HG03469 (cell line): ENCODE data around the gene ITPR1.

ENCODE experiments used
- ATAC-seq: cut with Tn5 transposase; IDR thresholded peaks from one replicate; pipeline ENCODE4 v1.9.1; 2021; ENCODE audit warnings: mild to moderate bottlenecking, moderate library complexity, moderate number of reproducible peaks; ENCODE audit not compliant: unreplicated experiment

ITPR1 gene

DNA sequence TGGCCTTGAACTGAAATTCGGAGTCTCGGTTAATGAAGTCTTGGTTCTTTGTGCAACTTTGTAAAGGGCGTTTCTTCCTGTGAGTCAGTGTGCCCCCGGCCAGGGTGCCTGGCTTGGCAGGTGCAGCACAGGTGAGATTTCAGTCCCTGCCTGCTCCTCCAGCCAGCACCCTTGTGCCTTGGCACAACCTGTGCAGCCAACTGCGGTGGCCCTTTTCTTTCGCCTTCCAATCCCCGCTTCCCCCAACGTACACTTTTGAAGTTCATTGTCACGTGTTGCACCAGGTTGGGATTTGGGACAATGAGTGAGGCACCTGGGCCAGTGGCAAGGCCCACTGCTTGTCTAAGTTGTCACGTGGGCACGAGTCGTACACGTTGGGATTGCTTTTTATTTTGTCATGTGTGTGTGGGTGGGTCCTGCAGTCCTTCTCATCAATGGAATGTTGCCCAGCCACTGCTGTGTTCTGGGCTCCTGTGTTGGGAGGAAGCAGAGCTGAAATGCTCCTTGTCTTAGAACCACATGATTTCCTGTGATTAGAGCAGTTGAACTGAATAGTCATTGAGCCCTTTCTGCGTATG, 243.2 kb downstream of the ITPR1 start:
- ATAC-seq, result no peak

DNA sequence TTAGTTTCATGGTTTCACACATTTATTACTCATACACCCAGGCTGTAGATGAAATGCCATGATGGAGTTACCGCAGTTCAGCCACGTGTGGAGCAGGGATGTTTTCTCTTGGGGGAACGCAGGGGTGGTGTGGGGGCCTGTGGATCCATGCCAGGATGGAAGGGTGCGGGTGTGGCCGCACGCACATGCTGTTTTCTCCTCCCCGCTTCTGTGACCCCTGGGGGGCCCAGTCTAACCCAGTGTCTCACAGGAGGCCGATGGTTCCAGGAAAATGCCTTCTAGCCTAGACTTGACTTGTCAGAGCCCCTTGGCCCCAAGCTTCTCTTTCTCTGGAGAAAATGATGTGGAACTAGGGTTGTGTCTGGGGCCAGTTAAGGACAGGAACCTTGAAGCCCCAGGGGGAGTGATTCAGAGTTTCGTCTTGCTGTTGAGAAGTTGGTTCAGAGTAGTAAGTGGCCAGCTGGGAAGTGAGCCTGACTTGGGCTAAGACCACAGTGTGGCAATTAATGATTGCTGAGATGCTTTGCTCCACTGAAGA, 245.7 kb downstream of the ITPR1 start:
- no peak for ATAC-seq

- no peak for ATAC-seq
Measured at GRCh38 chr3:4739289-4740236, 246.4 kb downstream of the ITPR1 start.

DNA sequence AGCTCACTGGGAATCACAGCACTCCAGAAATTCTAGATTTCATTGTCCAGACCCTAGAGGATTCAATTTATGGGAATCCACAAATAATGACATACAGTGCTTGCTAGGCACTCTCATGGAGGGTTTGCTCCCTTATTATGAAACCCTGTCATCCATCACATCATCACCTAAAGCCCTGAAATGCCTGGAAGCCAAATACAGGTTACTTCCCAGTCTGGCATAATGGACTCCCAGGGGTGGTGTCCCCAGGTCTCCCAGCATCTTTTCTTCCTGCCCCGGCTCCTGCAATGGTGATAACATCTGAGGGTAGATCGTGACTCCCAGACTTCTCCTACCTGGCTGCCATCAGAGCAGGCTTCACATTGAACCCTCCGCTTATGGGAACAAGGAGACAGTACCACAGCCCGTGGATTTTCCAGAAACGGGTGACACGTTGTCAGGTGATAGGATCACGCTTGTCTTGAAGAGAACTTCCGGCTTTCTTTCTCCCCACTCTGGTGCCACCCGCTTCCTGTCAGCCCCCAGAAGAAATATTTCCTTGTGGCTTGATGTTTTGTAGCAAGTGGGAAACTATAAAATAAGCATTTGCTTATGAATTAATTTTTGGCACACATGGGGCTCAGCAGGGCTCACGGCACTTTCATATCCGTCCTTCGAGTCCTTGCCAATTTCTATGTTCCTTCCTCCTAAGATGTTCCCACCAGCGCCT, 247.4 kb downstream of the ITPR1 start:
- no peak for ATAC-seq

DNA sequence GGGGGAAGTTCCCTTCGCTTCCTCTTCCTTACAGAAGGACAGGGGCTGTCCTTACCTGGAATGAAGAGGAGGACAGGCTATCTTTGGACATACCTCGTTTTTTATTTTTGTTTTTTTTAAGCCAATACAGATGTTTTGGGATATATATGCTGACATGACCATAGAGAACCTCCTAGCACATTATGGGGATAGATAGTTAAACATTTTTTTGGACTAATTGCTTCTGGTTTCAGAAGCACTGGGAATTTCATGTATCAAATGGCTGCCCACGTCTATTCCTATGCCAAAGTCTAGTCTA, 247.9 kb downstream of the ITPR1 start:
- ATAC-seq, result no peak

GRCh38 chr3:4741404-4742307, 248.5 kb downstream of the ITPR1 start:
- ATAC-seq, result no peak

GRCh38 chr3:4742359-4742758, 249.2 kb downstream of the ITPR1 start:
- ATAC-seq, result no peak

- ATAC-seq, result no peak
Measured at GRCh38 chr3:4743371-4743770, 250.2 kb downstream of the ITPR1 start.

- no peak for ATAC-seq
Measured at GRCh38 chr3:4744405-4745234, 251.5 kb downstream of the ITPR1 start.

DNA sequence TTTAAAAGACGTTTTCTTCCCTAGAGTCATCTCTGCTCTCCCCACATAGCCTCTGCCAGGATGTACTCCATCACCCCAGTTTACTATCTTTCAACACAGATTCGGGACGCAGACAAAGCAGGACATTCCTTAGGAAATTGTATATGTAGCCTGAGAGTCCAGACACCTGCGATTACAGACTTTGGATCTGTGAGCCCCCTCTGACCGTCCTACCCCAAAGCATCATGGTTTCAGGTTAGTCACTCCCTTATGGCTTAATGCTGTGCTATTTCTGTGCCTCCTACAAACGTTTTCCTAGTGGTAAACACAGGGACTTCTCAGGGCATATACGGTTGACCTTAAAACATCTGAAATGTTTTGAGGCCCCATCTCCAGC, 252.1 kb downstream of the ITPR1 start:
- ATAC-seq, result no peak

DNA sequence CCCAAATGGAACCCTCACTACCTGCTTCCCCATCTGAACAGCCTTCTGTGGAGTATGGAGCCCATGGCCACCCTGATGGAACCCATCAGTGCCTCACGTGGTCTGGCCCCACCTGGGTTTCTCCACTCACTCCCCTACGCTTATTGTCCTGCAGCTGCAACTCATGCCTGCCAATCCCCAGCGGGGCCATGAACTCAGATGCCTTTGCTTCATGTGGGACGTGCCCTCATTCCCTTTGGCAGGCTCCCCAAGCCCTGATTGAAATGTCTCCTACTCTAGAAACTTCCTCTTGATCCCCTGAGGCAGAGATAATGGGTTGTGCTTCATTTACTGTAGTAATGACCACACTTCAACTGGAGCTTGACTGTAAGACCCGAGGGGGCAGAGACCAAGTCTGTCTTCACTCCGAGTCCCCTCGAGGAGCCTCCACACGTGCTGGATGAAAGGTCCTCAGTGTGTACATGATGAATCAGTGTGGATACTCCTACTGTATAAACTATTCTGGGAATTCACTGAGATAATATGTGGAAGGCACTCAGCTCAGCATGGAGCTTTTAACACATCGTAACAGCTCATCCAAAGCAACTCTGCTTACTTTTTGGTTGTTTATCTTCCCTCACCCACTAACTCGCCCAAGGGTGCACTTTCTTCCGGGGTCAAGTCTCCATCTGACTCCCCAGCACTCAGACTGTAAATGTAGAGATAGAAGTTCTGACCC, 253.3 kb downstream of the ITPR1 start:
- ATAC-seq, result no peak

DNA sequence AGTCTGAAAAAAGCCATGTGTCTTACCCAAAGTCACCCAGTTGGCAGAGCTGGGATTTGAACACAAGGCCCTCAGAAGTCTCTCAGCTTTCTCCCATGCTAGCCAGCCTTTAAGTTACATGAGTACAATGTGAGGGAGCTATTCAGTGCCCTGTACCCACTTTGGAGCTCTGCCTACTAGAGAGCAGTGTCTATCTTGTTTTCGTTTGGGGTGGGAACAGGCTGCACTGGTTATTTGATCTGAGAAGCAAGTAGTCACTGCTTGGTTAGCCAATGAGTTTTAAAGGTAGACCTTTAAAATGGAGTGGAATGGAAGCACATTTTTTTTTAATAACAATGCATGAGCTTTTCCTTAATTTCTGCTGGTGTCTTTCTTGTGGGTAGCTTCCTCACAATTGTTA, 255.0 kb downstream of the ITPR1 start:
- ATAC-seq, result no peak

DNA sequence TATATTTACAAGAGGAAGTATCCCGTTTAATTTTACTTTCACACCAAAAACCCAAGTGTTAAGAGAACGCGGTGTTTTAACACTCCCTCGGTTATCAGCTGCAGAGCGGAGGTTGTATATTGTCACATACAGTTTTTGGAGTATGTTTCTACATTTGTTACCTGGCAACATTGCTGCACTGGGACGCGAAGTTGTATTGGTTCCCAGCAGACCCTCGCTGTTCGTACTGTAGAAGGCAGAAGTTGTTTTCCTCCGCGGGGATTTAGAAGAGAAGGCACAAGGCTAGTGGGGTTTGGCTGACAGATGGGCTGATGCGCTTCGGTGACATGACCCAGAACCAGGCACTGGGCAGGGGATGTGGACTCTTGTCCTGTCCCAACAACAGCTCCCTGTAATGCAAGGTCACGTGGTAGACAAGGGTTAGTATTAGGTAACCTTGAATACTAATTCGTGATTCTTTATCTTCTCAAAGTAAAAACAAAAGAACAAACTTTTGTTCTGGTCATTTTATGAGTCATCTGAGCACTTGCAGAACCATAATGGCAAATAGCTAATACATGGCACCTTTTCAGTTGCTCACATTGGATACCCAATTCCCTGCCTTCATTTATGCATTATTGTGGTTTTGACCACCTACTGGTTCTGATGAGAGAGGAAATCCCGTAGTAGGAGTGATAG, 255.7 kb downstream of the ITPR1 start:
- ATAC-seq, result peak; percentile 29

DNA sequence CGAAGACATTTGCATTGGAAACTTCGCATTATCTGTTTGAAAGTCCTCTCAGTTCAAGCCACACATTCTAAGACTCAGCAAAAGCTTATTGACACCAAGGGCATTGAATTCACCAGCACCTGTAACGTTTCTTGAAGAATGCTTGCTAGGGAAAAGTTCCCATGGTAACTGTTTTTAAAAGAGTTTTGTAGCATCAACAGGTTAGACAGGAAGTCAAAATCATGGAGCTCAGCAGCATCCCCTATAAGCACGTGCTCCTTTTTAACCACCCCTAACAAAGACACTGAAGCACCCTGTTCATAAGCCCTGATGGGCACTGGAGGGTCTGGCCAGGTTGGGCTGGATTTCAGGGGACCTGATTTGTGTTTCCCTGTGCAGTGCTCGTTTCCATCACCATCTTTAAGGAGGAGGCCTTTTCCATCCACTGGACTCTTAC, 256.4 kb downstream of the ITPR1 start:
- ATAC-seq, result peak; percentile 7

DNA sequence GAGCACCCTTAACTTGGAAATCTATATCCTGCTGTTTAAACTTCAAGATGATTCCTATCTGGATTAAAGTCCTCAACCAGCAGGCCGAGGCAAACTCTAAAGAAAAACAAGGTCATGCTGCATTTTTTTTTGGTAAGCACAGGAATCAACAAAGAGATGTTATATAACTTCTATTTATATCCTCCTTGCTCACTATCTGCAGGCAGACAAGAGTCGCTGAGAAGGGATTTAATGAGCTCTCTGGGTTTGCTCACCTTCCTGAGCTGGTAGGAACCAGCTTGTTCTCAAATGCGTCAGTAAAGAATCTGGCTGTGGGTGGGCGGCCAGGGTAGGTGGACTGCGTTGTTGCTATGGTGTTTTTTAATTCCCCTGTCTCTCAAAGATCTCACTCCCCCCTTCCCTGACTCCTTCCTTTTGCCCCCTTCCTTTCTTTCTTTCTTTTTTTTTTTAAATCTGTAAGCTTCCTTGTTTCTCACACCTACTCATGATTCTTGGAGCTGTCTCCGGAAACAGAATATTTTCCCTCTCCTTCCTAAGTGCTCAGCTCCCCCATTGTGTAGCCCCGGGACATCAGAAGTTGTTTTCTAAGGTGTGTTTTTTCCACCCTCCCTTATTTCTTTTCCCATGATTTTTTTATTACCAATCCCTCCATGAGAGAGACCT, 257.3 kb downstream of the ITPR1 start:
- no peak for ATAC-seq

DNA sequence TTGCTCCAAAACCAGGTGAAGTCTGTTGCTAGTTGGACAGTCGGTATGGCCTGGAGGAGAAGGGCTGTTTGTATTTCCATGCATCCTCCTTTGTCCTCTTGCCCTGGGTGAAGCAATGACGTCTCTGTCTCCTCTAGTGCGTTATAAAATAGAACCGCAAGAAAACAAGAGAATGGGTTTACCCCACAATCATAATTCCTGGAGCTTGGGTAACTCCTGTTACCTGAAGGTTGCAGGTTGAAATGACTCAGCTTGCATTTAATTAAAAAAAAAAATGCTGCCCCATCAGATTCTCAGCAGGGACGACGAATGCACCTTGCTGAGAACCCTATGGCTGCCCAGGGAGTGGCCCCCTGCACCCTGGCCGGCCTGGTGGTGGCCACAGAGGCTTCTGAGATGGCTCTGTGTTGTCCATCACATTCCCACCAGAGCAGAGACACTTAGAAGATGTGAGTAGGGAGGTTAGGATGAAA, 257.9 kb downstream of the ITPR1 start:
- no peak for ATAC-seq

GRCh38 chr3:4751502-4752101, 258.5 kb downstream of the ITPR1 start:
- ATAC-seq, result no peak
